Stimulated activated naive CD4-positive, alpha-beta T cell treated with Interleukin-2 at 50 U/mL for 16 hours (primary cell): ENCODE measurements around the gene PLAC8L1.

Source experiments
- DNase-seq: peaks from one replicate; lab custom pipeline; 2025; lab: John Stamatoyannopoulos, UW

The PLAC8L1 gene

GRCh38 chr5:146079695-146080373 is 25.5 kb downstream of the PLAC8L1 start:
- DNase-seq = no peak

GRCh38 chr5:146078566-146078965 is 26.8 kb downstream of the PLAC8L1 start:
- DNase-seq = no peak

GRCh38 chr5:146076455-146076854 is 28.9 kb downstream of the PLAC8L1 start:
- no peak for DNase-seq

GRCh38 chr5:146076028-146076427 is 29.3 kb downstream of the PLAC8L1 start:
- no peak for DNase-seq

- DNase-seq = no peak
Observed at GRCh38 chr5:146073239-146073900, 32.0 kb downstream of the PLAC8L1 start.

GRCh38 chr5:146072595-146072994 is 32.8 kb downstream of the PLAC8L1 start:
- DNase-seq = no peak

- no peak for DNase-seq
Observed at GRCh38 chr5:146071171-146071570, 34.2 kb downstream of the PLAC8L1 start.

- no peak for DNase-seq
Observed at GRCh38 chr5:146070746-146071145, 34.6 kb downstream of the PLAC8L1 start.

- no peak for DNase-seq
Observed at GRCh38 chr5:146069780-146070099, 35.6 kb downstream of the PLAC8L1 start.

- DNase-seq = no peak
Observed at GRCh38 chr5:146068977-146069779, 36.2 kb downstream of the PLAC8L1 start.

GRCh38 chr5:146068206-146068605 is 37.2 kb downstream of the PLAC8L1 start:
- DNase-seq = no peak

GRCh38 chr5:146066968-146067367 is 38.4 kb downstream of the PLAC8L1 start:
- no peak for DNase-seq

GRCh38 chr5:146060221-146060585 is 45.2 kb downstream of the PLAC8L1 start:
- no peak for DNase-seq

- no peak for DNase-seq
Observed at GRCh38 chr5:146059460-146060220, 45.7 kb downstream of the PLAC8L1 start.

GRCh38 chr5:146055432-146055831 is 49.9 kb downstream of the PLAC8L1 start:
- no peak for DNase-seq

GRCh38 chr5:146052780-146053179 is 52.6 kb downstream of the PLAC8L1 start:
- no peak for DNase-seq

- no peak for DNase-seq
Observed at GRCh38 chr5:146051678-146052077, 53.7 kb downstream of the PLAC8L1 start.

GRCh38 chr5:146050086-146050485 is 55.3 kb downstream of the PLAC8L1 start:
- no peak for DNase-seq

GRCh38 chr5:146049704-146050026 is 55.7 kb downstream of the PLAC8L1 start:
- DNase-seq = no peak

GRCh38 chr5:146048994-146049703 is 56.2 kb downstream of the PLAC8L1 start:
- no peak for DNase-seq

- no peak for DNase-seq
Observed at GRCh38 chr5:146047396-146047795, 58.0 kb downstream of the PLAC8L1 start.

GRCh38 chr5:146043722-146044121 is 61.7 kb downstream of the PLAC8L1 start:
- no peak for DNase-seq
